Measurements from ENCODE around the gene TGFBR2.
"Not testable (repeated sequence)": the region's sequence is repeated elsewhere in the genome, so short reads cannot be mapped to it uniquely, and the experiment has no call there.

TGFBR2 gene

DNA sequence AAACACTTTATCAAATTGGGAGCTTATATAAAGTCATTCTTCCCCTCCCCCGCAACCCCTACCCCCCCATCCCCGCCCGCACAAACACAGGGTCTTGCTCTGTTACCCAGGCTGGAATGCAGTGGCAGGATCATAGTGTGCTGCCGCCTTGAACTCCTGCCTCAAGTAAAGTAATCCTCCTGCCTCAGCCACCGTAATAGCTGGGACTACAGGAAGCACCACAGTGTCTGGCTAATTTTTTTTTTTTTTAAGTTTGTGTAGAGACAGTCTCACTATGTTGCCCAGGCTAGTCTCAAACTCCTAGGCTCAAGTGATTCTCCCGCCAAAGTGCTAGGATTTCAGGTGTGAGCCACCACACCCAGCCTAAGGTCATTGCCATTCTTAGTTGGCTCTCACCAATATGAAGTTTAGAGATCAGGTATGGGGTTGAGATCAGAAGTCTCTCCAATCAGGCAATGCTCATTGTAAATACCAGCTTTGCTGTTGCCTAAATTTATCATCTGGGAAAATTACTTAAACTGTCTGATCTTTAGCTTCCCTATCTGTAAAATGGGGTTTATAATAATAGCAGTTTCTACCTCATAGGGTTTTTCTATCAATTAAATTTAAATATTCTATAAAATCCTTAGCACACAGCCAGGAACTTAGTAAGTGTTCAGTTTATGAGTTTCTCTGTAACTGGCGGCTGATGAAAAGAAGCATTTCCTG is 60.3 kb downstream of the TGFBR2 start:
- TF ChIP-seq GABPA (IDR thresholded peaks at IDR 0.05; ENCODE audit: low read depth) (no peak), POLR2AphosphoS5 (IDR thresholded peaks at IDR 0.05; ENCODE audit: low read depth) (no peak), SPI1 (IDR thresholded peaks at IDR 0.05; ENCODE audit: borderline replicate concordance, low read depth) (no peak)
- TF ChIP-seq, protein P1, sequence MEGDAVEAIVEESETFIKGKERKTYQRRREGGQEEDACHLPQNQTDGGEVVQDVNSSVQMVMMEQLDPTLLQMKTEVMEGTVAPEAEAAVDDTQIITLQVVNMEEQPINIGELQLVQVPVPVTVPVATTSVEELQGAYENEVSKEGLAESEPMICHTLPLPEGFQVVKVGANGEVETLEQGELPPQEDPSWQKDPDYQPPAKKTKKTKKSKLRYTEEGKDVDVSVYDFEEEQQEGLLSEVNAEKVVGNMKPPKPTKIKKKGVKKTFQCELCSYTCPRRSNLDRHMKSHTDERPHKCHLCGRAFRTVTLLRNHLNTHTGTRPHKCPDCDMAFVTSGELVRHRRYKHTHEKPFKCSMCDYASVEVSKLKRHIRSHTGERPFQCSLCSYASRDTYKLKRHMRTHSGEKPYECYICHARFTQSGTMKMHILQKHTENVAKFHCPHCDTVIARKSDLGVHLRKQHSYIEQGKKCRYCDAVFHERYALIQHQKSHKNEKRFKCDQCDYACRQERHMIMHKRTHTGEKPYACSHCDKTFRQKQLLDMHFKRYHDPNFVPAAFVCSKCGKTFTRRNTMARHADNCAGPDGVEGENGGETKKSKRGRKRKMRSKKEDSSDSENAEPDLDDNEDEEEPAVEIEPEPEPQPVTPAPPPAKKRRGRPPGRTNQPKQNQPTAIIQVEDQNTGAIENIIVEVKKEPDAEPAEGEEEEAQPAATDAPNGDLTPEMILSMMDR (IDR thresholded peaks at IDR 0.05; ENCODE audit: insufficient read depth, low read length) = no peak
- TF ChIP-seq, protein P2, sequence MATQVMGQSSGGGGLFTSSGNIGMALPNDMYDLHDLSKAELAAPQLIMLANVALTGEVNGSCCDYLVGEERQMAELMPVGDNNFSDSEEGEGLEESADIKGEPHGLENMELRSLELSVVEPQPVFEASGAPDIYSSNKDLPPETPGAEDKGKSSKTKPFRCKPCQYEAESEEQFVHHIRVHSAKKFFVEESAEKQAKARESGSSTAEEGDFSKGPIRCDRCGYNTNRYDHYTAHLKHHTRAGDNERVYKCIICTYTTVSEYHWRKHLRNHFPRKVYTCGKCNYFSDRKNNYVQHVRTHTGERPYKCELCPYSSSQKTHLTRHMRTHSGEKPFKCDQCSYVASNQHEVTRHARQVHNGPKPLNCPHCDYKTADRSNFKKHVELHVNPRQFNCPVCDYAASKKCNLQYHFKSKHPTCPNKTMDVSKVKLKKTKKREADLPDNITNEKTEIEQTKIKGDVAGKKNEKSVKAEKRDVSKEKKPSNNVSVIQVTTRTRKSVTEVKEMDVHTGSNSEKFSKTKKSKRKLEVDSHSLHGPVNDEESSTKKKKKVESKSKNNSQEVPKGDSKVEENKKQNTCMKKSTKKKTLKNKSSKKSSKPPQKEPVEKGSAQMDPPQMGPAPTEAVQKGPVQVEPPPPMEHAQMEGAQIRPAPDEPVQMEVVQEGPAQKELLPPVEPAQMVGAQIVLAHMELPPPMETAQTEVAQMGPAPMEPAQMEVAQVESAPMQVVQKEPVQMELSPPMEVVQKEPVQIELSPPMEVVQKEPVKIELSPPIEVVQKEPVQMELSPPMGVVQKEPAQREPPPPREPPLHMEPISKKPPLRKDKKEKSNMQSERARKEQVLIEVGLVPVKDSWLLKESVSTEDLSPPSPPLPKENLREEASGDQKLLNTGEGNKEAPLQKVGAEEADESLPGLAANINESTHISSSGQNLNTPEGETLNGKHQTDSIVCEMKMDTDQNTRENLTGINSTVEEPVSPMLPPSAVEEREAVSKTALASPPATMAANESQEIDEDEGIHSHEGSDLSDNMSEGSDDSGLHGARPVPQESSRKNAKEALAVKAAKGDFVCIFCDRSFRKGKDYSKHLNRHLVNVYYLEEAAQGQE (IDR thresholded peaks at IDR 0.05; ENCODE audit: insufficient replicate concordance, low read depth) = no peak
- DNase-seq (ENCODE audit: low read depth in 1 of 2, low spot score in 1 of 2) = no peak
- H3K27ac ChIP-seq (replicated peaks) = no peak overlapping the region
- no peaks in the 10 kb centered on the region for H3K27me3 ChIP-seq (ENCODE audit: insufficient read depth, poor library complexity, severe bottlenecking)
- H3K4me3 ChIP-seq (replicated peaks; ENCODE audit: insufficient read depth, low read length) = no peak overlapping the region

- no peak for TF ChIP-seq POLR2AphosphoS5 (IDR thresholded peaks at IDR 0.05; ENCODE audit: low read depth)
- no peak for TF ChIP-seq SPI1 (IDR thresholded peaks at IDR 0.05; ENCODE audit: borderline replicate concordance, low read depth)
- TF ChIP-seq, protein P1 (IDR thresholded peaks at IDR 0.05; ENCODE audit: insufficient read depth, low read length) = no peak
- TF ChIP-seq GABPA (IDR thresholded peaks at IDR 0.05; ENCODE audit: low read depth) = no peak
- TF ChIP-seq, protein P2 (IDR thresholded peaks at IDR 0.05; ENCODE audit: insufficient replicate concordance, low read depth) = no peak
- H3K27me3 ChIP-seq (ENCODE audit: insufficient read depth, poor library complexity, severe bottlenecking) = no peaks in the 10 kb centered on the region
- DNase-seq (ENCODE audit: low read depth in 1 of 2, low spot score in 1 of 2) = no peak
- H3K4me3 ChIP-seq (replicated peaks; ENCODE audit: insufficient read depth, low read length) = no peak overlapping the region
- no peak overlapping the region for H3K27ac ChIP-seq (replicated peaks)
Measured at GRCh38 chr3:30667280-30667651, 60.9 kb downstream of the TGFBR2 start.

GRCh38 chr3:30668051-30668609 is 61.7 kb downstream of the TGFBR2 start:
- no peak for TF ChIP-seq POLR2AphosphoS5 (IDR thresholded peaks at IDR 0.05; ENCODE audit: low read depth)
- H3K27ac ChIP-seq (replicated peaks) = no peak overlapping the region
- no peaks in the 10 kb centered on the region for H3K27me3 ChIP-seq (ENCODE audit: insufficient read depth, poor library complexity, severe bottlenecking)
- no peak for DNase-seq (ENCODE audit: low read depth in 1 of 2, low spot score in 1 of 2)
- no peak overlapping the region for H3K4me3 ChIP-seq (replicated peaks; ENCODE audit: insufficient read depth, low read length)

DNA sequence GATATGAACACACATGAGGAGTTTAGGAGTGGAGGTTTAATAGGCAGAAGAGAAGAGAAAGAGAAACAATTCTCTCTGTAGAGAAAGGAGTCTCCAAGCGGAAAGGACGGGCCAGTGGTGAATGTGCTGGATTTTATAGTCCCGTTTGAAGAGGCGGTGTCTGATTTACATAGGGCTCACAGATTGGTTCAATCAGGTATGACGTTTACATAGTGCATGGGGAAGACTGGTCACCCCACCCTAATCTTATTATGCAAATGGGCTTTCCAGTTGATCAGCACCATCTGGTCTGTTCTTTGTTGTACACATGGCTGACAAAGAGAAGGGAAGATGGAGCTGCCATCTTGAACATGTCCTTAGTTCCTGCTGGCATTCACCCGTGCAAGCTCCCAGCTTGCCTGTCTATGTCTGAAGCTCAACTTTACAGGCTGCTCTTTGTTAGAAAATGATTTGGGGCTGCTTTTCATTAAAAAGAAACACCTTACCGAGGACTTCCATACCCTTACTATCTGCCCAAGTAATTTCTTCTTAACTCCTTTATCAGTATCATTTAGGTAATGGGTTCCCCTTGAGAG is 63.0 kb downstream of the TGFBR2 start:
- not testable (repeated sequence) for H3K27ac ChIP-seq (replicated peaks); DNase-seq (ENCODE audit: low read depth in 1 of 2, low spot score in 1 of 2); H3K4me3 ChIP-seq (replicated peaks; ENCODE audit: insufficient read depth, low read length); H3K27me3 ChIP-seq (ENCODE audit: insufficient read depth, poor library complexity, severe bottlenecking)

All from HL-60 (cell line).